Activated gamma-delta T cell (primary cell): ENCODE data around the gene NDRG2.
"Not testable (repeated sequence)": the region's sequence is repeated elsewhere in the genome, so short reads cannot be mapped to it uniquely, and the experiment has no call there.

Experiments
- DNase-seq: peaks from one replicate; lab custom pipeline; 2025; lab: John Stamatoyannopoulos, UW

The NDRG2 gene

DNA sequence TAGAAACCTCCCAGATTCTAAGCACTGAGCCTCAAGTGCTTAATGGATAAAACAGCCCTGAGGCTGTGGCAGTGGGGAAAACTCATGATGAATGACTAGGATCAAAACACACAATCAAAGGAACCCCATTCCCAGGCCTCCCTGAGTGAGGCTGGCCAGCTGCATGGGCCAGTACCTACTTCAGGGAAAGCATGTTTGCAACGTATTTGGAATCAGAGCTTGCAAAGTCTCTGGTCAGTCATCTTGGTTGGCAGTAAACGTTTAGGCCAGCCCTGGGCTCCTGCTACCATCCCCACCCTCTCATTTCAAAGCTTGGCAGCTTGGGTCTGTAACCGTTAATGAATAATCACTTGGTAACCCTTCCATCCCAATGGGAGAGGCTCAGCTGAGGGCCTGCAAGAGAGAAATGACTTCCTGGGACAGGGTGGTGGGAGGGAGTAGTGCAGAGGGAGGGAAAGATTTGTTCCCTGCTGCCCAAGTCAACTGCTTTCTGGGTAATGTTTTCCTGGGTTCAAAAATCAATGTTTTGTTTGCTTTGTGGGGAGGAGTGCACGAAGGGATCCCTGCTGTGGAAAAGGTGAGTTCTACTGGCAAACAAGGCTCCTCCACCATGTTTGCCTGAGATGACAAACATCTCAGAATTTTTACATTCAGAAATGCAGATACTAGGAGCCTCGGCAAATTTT lies 30.7 kb upstream of the NDRG2 start:
- no peak for DNase-seq

DNA sequence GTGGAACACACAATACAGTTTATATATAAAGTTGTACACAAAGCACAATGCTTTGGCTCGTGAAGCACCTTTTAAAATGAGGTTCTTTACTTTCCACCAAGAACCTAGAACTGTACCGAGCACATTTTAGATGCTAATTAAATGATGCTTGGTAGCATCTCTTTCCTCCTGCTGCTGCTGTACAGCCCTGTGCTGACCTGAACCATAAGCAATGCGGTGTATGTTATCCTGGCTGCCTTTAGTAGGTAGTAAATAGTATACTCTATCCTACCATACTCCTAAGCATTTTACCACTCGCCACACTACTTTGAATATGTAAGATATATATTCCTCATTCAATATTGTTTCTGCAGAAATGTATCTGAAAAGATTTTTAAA lies 29.9 kb upstream of the NDRG2 start:
- DNase-seq = no peak

DNA sequence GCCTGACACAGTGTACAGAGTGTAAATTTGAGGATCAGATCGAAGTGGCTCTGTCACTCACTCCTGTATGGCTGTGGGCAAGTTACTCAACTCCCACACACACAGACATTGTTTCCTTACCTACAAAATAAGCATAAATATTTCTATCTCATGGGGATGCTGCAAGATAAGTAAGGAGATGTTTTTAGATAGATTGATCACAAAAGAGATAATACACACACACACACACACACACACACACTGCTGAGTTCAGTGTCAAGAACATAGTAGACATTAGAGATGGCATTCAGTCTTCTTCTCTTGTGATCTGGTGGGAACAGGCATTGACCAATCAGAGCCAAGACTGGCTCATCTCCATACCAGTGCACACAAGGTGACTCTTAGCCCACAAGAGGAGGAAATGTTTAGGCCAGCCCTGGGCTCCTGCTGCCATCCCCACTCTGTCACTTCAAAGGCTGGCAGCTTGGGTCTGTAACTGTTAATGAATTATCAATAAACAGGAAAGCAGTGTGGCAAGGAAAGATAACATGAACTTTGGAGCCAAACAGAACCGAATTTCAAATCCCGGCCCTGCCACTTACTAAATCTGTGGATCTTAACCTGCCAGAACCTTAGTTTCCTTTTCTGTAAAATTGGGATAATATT lies 29.4 kb upstream of the NDRG2 start:
- DNase-seq = no peak

DNA sequence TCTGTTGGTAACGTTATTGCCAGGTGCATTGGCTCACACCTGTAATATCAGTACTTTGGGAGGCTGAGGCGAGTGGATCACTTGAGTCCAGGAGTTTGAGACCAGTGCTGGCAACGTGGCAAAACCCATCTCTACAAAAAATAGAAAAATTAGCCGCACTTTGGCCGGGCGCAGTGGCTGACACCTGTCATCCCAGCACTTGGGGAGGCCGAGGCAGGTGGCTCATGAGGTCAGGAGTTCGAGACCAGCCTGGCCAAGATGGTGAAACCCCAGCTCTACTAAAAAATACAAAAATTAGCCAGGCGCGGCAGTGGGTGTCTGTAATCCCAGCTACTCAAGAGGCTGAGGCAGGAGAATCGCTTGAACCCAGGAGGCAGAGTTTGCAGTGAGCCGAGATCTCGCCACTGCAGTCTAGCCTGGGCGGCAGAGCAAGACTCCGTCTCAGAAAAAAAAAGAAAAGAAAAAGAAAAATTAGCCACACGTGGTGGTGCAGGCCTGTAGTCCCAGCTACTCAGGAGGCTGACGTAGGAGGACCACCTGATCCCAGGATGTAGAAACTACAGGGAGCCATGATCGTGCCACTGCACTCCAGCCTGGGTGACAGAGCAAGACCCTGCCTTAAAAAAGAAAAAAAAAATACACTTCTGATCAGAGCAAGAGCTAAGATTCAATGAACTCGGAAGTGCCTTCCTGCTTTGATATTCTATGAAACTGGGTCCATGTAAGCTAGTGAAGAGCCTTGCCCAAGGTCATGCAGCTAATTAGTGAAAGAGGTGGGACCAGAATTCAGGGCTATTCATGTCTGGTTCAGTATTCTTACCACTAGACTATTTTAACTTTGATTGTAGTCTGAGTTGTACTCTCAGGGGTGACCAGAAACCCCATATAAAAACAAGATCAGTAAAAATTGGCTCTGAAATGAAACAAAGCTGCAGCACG lies 28.6 kb upstream of the NDRG2 start:
- DNase-seq = no peak

DNA sequence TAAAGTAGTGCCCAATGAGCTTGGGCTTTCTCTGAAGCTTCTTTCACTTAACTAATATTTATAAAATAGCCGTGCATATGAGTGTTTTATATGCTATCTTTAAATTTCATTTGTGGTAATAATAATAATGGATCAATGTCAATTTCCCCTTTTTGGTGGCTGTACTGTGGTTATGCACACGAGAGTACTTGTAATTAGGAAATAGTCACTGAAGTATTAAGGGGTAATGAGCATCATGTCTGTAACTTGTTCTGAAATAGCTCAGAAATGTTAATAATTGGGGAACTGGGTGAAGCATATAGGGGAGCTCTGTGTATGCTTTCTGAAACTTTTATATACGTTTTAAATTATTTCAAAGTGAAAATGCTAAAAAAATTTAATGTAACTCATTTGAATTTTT lies 25.7 kb upstream of the NDRG2 start:
- DNase-seq = no peak

DNA sequence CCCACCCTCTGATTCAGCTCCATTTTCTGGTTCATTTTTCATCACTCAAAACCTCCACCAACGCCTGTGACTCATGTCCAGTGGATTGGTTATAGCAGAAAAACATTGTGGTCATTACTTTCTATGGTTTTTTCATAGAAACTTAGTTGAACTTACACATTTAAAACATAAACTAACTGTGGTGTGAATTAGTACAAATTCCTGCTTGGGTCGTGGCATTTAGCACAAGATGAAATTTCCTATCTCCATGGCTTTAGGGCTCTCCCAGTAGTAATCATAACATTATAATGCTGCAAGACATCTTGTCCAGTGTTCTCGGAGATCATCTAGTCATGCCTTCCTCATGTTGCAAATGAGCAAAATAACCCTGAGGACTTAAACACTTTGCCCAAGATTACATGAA lies 24.4 kb upstream of the NDRG2 start:
- DNase-seq = no peak

DNA sequence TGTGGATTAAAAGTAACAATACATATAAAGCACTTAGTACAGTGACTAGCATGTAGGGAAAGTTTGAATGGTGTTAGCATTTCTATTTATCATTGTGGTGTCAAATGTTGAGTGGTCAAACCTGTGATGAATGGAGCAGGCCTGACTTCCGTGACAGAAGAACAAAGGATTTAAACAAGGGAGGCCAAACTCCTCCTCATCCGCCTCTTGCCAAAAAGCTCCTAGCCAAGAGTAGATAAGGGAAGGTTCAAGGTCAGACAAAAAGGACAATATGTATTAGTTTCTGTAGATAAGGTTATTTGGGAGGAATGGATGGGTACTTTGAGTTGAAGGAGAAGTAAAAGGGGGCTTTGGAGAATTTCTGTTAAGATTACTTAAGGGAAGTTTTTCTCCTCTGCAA lies 23.8 kb upstream of the NDRG2 start:
- DNase-seq = no peak

DNA sequence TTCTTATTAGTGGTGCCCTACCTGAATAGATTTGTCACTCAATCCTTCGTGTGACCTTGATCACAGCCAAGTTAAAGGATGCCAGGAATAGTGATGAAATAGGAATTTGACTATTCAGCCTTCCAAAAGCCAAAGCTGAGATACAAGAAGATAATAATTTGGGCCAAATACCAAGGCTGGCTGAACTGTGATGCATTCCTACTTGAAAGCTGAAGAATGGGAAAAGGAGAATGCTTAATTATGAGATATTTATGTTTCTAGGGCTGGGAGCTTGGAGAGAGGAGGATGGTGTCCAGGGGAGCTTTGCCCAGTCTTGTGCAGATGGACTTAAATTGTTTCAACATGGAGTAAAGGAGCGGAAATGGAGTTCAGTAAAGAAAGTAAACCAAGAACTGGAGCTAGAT lies 22.5 kb upstream of the NDRG2 start:
- no peak for DNase-seq

DNA sequence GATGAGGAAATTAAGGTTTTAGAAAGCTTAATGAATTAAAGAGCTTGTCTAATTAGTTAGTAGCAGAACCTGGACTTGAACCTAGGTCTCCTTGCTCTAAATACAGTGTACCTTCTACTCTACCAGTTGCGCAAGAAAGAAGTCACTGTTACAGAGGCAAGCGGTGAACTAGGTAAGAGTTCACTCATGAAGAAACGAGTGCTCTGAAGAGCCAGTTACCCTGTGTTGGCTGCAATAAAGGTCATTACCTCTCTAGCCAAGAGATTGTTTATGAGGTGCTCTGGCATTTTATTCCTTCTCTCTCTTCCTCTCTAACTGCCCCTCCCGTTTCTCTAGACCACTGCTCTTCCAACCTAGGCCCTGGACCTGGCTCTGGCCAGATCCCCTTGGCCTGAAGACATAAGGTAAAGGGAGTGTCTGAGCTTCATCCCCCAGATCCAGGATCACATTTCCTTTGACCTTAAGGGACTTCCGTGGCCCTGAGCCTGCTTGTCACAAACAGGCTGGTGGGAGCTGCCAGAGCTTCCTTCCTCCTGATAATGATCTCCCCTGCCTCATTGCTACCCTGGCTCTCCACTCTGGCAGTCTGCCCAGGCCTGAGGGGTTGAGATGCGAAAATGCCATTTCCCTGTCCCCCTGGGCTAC lies 19.2 kb upstream of the NDRG2 start:
- DNase-seq = no peak

DNA sequence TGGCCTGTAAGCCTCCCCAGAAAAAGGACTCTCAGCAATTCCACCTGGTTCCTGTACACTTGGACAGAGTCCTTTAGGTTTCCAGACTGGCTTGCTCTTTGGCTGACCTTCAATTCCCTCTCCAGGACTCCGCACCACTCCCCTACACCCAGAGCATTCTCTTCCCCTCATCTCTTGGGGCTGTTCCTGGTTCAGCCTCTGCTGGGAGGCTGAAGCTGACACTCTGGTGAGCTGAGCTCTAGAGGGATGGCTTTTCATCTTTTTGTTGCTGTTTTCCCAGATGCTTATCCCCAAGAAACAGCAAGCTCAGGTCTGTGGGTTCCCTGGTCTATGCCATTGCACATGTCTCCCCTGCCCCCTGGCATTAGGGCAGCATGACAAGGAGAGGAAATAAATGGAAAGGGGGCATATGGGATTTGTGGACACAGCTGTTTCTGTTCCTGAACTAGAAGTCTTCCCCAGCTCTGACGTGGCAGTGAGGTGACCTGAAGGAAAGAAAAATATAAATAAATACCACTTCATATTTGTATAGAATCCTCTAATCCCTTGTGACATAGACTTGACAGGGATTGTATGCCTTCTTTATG lies 18.6 kb upstream of the NDRG2 start:
- no peak for DNase-seq

DNA sequence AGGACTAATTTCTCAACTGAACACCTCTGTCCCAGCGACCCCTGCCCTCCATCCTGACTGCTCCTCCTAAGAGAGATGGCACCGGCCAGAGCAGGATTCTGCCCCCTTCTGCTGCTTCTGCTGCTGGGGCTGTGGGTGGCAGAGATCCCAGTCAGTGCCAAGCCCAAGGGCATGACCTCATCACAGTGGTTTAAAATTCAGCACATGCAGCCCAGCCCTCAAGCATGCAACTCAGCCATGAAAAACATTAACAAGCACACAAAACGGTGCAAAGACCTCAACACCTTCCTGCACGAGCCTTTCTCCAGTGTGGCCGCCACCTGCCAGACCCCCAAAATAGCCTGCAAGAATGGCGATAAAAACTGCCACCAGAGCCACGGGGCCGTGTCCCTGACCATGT lies 18.1 kb upstream of the NDRG2 start:
- no peak for DNase-seq

DNA sequence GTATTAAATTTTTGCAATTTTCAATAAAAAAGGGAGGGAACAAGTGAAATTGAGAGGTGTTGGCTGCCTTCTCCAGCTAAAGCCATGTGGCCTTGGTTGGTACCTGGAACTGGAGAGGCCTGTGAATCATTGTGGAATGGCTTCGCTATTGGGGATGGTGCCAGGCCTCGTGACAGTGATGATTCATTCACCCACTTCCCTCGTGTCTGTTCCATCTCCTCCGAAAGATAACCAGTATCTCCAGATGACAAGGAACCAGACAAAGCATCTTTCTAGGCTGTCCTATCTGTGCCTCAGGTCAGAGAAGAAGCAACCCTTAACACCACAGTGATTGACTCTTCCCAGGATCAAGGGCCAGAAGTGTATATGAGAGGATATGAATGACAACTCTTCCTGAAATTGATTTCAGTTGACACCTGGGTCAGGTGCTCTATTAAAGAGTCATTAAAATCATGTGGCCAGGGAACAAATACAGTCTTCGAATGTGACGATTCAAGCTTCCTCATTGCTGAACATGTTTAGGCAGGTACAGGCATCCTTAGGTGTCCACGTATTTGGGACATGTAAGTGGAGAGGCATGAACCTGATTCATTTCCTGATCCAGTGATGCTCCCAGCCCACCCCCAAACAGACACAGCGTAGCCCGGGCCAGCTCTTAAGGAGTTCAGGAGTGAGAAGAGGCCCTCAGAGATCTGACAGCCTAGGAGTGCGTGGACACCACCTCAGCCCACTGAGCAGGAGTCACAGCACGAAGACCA lies 17.0 kb upstream of the NDRG2 start, which contains the start of gene RNASE7:
Gene RNASE7, plus strand, starts transcription at position 687 of the 758 bp plus-strand sequence. CDS start 631 bp downstream, outside the sequence.
- DNase-seq = no peak

DNA sequence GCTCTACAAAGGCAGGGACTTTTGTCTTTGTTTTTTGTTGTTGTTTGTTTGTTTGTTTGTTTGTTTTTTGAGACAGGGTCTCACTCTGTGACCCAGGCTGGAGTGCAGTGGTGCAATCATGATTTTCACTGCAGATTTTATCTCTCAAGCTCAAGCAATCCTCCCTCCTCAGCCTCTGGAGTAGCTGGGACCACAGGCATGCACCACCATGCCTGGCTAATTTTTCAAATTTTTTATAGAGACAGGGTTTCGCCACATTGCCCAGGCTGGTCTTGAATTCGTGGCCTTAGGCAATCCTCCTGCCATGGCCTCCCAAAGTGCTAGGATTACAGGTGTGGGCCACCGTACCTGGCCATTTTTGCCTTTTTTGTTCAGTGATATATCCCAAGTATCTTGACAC lies 16.1 kb upstream of the NDRG2 start:
- DNase-seq = not testable (repeated sequence)

DNA sequence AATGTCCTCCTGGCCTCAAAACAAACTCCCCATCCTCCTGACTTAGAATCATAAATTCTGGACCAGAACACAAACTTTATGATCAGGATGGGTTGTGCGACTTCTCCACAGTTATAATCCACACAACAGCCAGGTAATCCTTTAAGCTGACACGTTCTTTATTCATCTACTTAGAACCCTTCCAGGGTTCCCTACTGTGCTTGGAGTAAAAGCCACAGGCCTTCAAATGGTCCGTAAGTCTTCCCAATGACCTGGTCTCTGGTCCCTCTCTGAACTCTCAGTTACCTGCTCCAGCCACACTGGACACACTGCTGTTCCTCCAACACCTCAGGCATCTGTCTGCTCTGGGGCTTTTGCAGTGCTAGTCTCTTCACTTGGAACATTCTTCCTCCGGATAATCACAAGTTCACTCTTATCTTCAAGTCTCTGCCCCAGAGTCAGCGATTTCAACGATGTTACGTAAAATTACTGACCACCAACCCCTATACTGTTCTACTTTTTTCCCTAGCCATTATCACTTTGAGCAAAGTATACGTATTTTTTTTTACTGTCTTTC lies 15.6 kb upstream of the NDRG2 start:
- no peak for DNase-seq

DNA sequence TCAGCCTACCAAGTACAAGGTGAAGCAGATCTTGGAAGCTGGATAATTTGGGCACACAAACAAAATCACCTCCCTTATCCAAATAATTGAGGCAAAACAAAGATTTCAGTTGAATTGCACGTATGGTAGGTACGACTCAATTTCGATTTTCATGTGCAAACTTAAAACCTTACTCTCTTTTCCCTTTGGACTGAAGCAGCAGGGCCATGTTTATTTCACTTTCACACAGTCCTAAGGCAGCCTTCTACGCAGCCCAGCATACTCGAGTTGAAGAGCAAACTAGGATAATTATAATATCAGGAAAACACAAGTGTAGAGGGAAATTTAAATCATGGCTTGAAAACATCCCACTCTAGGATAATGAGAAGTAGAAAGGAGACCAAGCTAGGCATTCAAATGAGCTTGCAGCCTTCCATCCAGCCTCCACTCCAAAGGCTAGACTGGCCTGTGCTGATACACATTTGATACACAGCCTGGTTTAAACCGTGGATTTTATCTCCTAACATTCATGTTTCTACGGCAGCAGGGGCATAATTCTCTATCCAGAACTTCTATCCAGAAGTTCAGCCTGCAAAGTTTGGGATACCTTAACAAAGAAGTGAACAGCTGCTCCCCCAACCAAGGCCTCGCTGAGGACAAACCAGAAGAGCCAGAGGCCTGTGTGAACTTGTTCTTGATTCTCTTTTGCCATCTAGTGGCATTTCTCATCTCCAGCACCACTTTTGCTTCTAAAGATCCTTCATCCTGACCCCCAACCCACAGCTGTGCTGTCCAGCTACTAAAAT lies 14.9 kb upstream of the NDRG2 start:
- no peak for DNase-seq

DNA sequence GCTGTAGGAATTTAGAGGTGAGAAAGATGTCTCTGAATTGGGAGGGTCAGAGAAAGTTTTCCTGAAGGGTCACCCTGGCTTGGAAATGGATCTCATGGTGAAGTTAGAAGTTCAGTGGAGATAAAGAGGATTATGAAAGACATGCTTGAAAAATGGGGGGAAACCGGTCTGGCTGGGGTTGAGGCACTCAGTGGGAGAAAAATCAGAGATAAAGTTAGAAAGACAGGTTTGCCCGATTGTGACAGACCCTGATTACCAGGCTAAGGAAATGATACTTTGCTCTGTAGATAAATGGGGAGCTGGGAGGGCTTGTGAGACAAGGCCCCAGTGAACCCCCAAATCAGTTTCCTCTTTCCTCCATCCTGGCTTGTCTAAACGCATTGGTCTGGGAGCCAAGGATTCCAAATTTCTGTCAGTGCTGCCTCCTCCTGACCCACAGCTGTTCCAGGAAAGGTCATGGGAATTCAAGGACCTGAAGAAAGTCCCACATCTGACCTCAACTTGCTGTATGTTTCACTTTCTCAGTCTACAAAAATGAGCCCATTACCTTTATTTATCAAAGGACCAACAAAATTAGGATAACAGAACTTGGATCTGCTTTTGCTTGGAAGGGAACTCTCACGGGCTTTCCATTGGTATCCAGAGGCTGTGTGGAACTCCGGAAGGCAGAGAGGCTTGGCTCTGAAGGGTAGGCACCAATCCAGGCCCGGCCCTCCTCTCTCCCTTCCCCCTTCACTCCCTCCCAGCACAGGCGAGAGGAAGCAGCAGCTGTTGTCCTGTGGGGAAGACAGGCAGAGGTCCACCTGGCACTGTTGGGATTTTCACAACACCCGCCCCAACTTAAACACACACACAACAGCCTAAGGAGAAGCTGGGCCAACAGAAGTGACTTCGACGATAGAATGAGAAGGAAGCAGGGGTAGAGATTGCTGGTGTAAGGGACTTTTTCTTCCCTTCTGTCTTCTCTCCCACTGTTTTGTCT lies 13.9 kb upstream of the NDRG2 start:
- no peak for DNase-seq

DNA sequence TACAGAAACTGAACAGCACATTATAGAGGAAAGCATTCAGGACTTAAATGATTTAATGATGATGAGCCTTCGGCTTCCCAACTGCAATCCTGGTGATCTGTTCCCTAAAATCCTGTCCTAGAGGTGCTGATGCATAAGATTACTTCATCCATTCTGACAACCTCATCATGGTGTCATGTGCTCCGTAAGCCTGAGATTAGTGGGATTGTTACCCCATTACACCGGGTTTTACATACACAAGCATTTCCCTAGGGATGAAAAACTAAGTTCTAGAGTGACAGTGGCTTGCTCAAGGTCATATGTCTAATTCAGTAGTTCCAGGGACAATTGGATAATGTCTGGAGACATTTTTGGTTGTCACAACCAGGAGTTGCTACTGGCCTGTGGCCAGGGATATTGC lies 12.3 kb upstream of the NDRG2 start:
- no peak for DNase-seq

DNA sequence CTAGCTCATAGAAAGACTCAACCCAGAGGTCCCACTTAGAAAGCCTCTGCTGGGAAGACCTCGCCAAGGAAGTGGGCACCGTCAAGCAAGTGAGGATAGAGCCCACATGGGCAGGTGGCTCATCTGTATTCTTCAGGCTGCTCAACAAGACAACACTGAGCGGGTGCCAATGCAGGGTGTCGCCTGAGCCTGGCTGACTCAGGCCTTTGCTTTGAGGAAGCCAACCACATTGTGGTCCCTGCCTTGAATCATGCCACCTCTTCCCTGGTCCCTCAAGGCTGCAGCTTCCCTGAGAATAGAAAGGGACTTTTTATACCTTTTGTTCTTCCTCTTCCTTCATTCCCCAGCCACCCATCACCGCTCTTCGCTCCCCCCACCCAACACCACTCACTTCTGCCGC lies 11.9 kb upstream of the NDRG2 start:
- DNase-seq = no peak

DNA sequence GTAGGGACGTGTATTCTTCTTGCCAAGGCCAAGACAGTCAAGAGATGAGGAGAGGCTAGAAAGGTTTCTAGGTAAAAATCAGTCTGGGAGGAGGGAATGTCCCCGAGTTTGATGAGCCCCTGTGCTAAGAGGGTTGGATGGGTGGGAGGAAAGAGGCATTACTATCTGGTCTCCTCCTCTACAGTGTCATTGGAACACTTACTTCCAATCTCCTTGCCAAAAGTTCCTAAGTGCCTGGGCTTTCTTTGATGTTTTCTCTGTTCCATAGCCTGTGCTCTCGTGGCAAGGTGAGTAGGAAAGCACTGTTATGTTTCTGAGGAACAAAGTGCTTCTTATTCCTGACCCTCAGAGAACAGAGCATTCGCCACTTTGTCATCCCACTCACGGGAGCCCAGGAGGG lies 9.8 kb upstream of the NDRG2 start, which contains the start of gene RNASE13:
Gene RNASE13, minus strand, starts transcription at position 101 of the 400 bp plus-strand sequence. CDS start 519 bp downstream, outside the sequence.
- no peak for DNase-seq
